Esophagus muscularis mucosa (tissue), 4 donors: ENCODE results near the gene EIF2B5. TPM values are rescaled to one million over a fixed set of nuclear protein-coding genes. Genes with fewer than 3 reads are reported as not detected.

ENCODE experiments used
- DNase-seq: peaks from one replicate; pipeline ENCODE4 v3.0.0-alpha.2; 2017; ENCODE audit errors: extremely low spot score
- H3K27ac ChIP-seq, 4 donors: fragments of 200-600 bp; sonication (generic); replicated peaks in 1 of 4; 1 replicate in 3 of 4; 2 replicates in 1 of 4; pipeline ENCODE4 v1.5.1; 2016 to 2019; ENCODE audit warnings: mild to moderate bottlenecking in 1 of 4
- H3K27me3 ChIP-seq, 4 donors: fragments of 200-600 bp; sonication (generic); one replicate each; pipeline versions ENCODE4 v1.5.1 to v1.6.0; 2016 to 2019
- H3K36me3 ChIP-seq, 4 donors: fragments of 200-600 bp; sonication (generic); one replicate each; pipeline ENCODE4 v1.5.1; 2016 to 2019
- H3K4me1 ChIP-seq, 4 donors: fragments of 200-600 bp; sonication (generic); one replicate each; pipeline ENCODE4 v1.5.1; 2016 to 2019
- H3K4me3 ChIP-seq, 4 donors: fragments of 200-600 bp; sonication (generic); 1 replicate in 2 of 4; 2 replicates in 2 of 4; pipeline ENCODE4 v1.5.1; 2016 to 2019; ENCODE audit warnings: mild to moderate bottlenecking in 4 of 4, moderate library complexity in 1 of 4
- H3K9me3 ChIP-seq, 4 donors: fragments of 200-600 bp; sonication (generic); 1 replicate in 3 of 4; 2 replicates in 1 of 4; pipeline ENCODE4 v1.5.1; 2016 to 2019
- EP300 ChIP-seq: sonication (generic); formaldehyde crosslinking; IDR thresholded peaks from one replicate; pipeline ENCODE4 v1.6.1; 2017; ENCODE audit warnings: antibody characterized with exemption
- POLR2A ChIP-seq: fragments of 450-650 bp; IDR thresholded peaks from one replicate; pipeline ENCODE4 v1.6.1; 2017; ENCODE audit warnings: antibody characterized with exemption, moderate library complexity, mild to moderate bottlenecking, low read depth
- POLR2AphosphoS5 ChIP-seq, 2 donors: sonication (generic); formaldehyde crosslinking; IDR thresholded peaks; one replicate each; pipeline ENCODE4 v1.6.1; 2017; ENCODE audit warnings: antibody characterized with exemption in 2 of 2
- WGBS: methylation state at CpG from one replicate; pipeline ENCODE4 v1.1.5; 2018; 5-methylcytosine and 5-hydroxymethylcytosine counted together
- intact Hi-C: fragments of 100-400 bp; cut with DNase I; formaldehyde crosslinking; loops from one replicate; pipeline ENCODE4 v1.15.1; 2023
- total RNA-seq, 4 donors: library from RNA; depleted of rRNA; stranded (reverse); fragments of >200 nt; gene quantifications; one replicate each; pipeline versions ENCODE4 v1.1.0 to v1.2.1, GENCODE V29; 2016
- TF ChIP-seq, protein P1 (sequence below), 3 experiments: fragments of 200-600 bp in 2 of 3; fragments of 450-650 bp in 1 of 3; sonication (generic) in 2 of 3; IDR thresholded peaks; one replicate each; pipeline ENCODE4 v1.5.1; 2017 to 2019; ENCODE audit warnings: antibody characterized with exemption in 3 of 3, mild to moderate bottlenecking in 2 of 3, moderate library complexity in 1 of 3

Gene EIF2B5
- total RNA-seq, 4 donors from 2014 or later: 29.3 to 39.5 (median 33.8) TPM

DNA sequence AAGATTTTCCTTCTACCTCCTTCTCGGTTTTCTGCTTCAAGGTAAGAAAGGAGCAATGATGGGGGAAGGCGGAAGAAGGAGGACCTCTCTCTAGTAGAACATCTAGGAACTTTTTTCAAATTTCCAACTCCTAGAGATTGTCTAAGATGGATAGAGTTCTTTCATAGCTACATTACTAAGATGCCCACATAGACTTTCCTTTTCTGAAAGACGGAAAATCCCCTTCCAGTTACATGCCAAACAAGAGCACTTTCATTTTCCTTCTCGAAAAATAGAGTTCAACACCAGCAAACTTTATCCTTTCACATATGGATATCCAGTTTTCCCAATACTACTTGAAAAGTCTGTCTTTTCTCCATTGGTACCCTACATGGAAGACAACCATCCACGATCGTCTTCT is 37.6 kb upstream of the EIF2B5 start:
- Histone ChIP-seq H3K4me3 (no peak overlapping the region), H3K9me3 (peaks cover 0 to 10% (median 5%) of the 10 kb centered on the region in 4 donors), H3K27ac (no peak overlapping the region), H3K36me3 (no peaks in the 10 kb centered on the region), H3K27me3 (no peaks in the 10 kb centered on the region), H3K4me1 (no peaks in the 10 kb centered on the region)
- TF ChIP-seq POLR2A (no peak), EP300 (no peak)
- TF ChIP-seq, protein P1, sequence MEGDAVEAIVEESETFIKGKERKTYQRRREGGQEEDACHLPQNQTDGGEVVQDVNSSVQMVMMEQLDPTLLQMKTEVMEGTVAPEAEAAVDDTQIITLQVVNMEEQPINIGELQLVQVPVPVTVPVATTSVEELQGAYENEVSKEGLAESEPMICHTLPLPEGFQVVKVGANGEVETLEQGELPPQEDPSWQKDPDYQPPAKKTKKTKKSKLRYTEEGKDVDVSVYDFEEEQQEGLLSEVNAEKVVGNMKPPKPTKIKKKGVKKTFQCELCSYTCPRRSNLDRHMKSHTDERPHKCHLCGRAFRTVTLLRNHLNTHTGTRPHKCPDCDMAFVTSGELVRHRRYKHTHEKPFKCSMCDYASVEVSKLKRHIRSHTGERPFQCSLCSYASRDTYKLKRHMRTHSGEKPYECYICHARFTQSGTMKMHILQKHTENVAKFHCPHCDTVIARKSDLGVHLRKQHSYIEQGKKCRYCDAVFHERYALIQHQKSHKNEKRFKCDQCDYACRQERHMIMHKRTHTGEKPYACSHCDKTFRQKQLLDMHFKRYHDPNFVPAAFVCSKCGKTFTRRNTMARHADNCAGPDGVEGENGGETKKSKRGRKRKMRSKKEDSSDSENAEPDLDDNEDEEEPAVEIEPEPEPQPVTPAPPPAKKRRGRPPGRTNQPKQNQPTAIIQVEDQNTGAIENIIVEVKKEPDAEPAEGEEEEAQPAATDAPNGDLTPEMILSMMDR (IDR thresholded peaks at IDR 0.05): no peak
- WGBS: 91% methylated on average over 6 of the region's 6 CpGs
- intact Hi-C loops: no loop called here
- no peak for DNase-seq

DNA sequence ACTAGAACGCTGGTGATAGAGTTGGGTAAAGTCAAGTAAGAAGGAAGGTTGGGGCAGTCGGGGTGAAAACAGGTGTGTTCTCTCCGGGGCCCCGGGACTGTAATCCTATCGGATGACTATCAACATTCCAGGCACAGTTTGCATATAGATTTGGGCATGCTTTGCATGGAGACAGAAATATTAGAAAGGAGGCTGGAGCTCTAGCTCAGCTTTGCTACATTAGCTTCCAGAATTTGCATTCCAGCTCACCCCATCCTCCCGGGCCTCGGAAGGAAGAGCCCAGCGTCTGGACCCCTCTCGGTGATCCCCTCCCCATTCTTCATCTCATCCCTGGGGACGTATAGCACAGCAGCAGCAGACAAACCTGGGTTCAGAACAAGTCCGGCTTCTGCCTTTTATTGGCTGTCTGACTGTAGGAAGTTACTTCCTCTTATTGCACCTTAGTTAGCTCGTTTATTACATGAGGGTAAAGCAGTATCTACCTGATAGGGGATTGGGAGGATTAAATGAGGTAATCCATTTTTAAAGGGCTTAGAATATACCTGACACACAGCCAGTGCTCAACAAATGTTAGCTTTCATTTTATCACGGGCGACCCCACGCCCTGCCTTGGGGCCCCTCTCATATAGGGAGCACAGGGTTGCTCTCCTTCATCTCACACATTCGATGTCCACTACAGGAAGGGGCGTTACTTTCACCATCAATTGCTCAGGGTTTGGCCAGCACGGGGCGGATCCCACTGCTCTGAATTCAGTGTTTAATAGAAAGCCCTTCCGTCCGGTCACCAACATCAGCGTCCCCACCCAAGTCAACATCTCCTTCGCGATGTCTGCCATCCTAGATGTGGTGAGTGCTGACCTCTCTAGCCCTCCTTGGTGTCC is 35.1 kb upstream of the EIF2B5 start:
- DNase-seq: no peak
- Histone ChIP-seq H3K27ac (no peak overlapping the region), H3K27me3 (no peaks in the 10 kb centered on the region), H3K9me3 (no peaks in the 10 kb centered on the region), H3K36me3 (no peaks in the 10 kb centered on the region), H3K4me3 (no peak overlapping the region), H3K4me1 (no peaks in the 10 kb centered on the region)
- TF ChIP-seq POLR2A: no peak
- TF ChIP-seq, protein P1 (IDR thresholded peaks at IDR 0.05): no peak
- TF ChIP-seq EP300: no peak
- no peak for TF ChIP-seq POLR2AphosphoS5 (IDR thresholded peaks at IDR 0.05)
- intact Hi-C loops: no loop called here
- WGBS: 62% methylated on average over 22 of the region's 24 CpGs

DNA sequence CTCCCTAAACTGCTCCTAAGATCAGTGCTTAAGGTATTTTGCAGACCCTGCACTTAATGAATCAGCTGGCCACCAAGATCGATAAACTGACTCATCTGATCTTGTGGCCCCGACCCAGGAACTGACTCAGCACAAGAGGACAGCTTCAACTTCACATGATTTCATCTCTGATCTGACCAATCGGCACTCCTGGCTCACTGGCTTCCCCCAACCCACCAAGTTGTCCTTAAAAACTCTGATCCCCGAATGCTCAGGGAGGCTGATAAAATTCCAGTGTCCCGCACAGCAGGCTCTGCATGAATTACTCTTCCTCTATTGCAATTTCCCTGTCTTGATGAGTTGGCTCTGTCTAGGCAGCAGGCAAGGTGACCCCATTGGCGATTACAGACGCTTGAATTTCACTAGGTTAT is 24.8 kb upstream of the EIF2B5 start:
- Histone ChIP-seq H3K4me3 (no peak overlapping the region), H3K36me3 (no peaks in the 10 kb centered on the region), H3K9me3 (no peaks in the 10 kb centered on the region), H3K4me1 (no peaks in the 10 kb centered on the region), H3K27ac (no peak overlapping the region), H3K27me3 (no peaks in the 10 kb centered on the region)
- WGBS: 72% methylated on average over 7 of the region's 7 CpGs
- DNase-seq: no peak
- TF ChIP-seq POLR2A (no peak), EP300 (no peak), POLR2AphosphoS5 (IDR thresholded peaks at IDR 0.05) (no peak)
- TF ChIP-seq, protein P1 (IDR thresholded peaks at IDR 0.05): no peak
- intact Hi-C loops: no loop called here

DNA sequence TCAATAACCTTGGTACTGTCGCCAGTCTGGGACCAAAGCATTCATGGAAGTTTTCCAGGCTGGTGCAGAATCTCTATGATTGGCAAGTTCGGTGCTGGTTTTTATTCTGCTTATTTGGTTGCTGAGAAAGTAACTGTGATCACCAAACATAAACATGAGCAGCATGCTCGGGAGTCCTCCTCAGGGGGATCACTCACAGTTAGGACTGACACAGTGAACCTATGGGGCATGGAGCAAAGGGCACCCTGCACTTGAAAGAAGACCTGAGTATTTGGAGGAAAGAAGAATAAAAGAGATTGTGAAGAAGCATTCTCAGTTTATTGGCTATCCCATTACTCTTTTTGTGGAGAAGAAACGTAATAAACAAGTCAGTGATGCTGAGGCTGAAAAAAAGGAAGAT is 19.1 kb upstream of the EIF2B5 start:
- DNase-seq: no peak
- H3K27ac ChIP-seq: no peak overlapping the region
- intact Hi-C loops: no loop called here
- TF ChIP-seq POLR2AphosphoS5 (IDR thresholded peaks at IDR 0.05) (no peak), POLR2A (no peak), EP300 (no peak)
- TF ChIP-seq, protein P1 (IDR thresholded peaks at IDR 0.05): no peak
- no peaks in the 10 kb centered on the region for H3K27me3 ChIP-seq
- no peak overlapping the region for H3K4me3 ChIP-seq
- no peaks in the 10 kb centered on the region for H3K9me3 ChIP-seq
- H3K4me1 ChIP-seq: no peaks in the 10 kb centered on the region
- H3K36me3 ChIP-seq: peaks cover 0 to 6% (median 0%) of the 10 kb centered on the region in 4 donors
- WGBS: 84% methylated on average over 4 of the region's 4 CpGs
